ENCODE results near the gene LY9.

DNA sequence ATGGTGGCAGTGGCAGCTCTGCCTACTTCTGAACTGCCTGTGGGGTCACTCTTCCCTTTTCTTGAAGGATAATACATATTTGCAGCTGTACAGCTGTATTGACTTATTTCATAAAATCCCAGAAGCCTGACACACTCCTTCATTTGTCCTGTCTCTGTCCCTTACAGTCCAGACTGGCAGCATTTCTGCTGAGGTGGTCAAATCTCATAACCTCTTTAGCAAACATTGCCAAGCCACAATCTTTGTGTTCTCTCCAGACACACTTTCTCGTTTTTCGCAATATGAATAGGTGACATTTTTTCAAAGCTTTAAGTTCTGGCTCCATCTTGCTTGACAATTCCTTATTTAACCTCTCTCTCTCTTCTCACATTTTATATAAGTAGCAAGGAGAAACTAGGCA is 15.2 kb downstream of the LY9 start:
- TF ChIP-seq, protein P1, sequence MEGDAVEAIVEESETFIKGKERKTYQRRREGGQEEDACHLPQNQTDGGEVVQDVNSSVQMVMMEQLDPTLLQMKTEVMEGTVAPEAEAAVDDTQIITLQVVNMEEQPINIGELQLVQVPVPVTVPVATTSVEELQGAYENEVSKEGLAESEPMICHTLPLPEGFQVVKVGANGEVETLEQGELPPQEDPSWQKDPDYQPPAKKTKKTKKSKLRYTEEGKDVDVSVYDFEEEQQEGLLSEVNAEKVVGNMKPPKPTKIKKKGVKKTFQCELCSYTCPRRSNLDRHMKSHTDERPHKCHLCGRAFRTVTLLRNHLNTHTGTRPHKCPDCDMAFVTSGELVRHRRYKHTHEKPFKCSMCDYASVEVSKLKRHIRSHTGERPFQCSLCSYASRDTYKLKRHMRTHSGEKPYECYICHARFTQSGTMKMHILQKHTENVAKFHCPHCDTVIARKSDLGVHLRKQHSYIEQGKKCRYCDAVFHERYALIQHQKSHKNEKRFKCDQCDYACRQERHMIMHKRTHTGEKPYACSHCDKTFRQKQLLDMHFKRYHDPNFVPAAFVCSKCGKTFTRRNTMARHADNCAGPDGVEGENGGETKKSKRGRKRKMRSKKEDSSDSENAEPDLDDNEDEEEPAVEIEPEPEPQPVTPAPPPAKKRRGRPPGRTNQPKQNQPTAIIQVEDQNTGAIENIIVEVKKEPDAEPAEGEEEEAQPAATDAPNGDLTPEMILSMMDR (IDR thresholded peaks at IDR 0.05), result no peak
- TF ChIP-seq SMC3 (IDR thresholded peaks at IDR 0.05) (no peak), HOXA7 (CRISPR knock-in tag; IDR thresholded peaks at IDR 0.05) (no peak), KDM1A (IDR thresholded peaks at IDR 0.05; ENCODE audit: low read depth) (no peak), POLR2A (IDR thresholded peaks at IDR 0.05; ENCODE audit: low read length) (no peak), CEBPB (IDR thresholded peaks at IDR 0.05) (no peak)
